ENCODE measurements around the gene COMP.

DNA sequence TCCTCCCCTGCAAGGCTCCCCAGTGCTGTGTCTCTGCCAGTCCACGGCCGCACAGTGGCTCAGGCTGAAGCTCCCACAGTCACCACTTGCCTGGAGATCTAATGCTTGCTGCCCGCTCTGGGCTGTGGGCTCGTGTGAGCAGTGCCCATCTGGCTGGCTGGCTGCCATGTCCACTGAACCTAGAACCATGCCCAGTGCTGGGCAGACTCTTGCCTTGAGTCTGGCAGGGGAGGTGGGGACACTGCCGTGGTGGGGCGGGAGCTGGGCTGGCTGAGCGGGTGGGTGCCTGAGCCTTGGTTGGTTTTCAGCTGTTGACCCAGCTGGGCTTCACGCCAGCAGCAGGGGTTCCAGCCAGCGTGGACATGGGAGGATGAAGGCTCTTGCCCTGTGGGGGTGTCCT lies 55.4 kb downstream of the COMP start:
- no peak for TF ChIP-seq POLR2A (IDR thresholded peaks at IDR 0.05)
- no peak for TF ChIP-seq CTCF (IDR thresholded peaks at IDR 0.05)

Measured in Peyer's patch (tissue), 4 donors.